Transverse colon (tissue), 4 donors: ENCODE data around the gene LGALS8. TPM values are rescaled to one million over a fixed set of nuclear protein-coding genes. Genes with fewer than 3 reads are reported as not detected.

Experiments
- DNase-seq: peaks from one replicate; pipeline ENCODE4 v3.0.0-alpha.2; 2019
- H3K27ac ChIP-seq, 4 donors: fragments of 200-600 bp; sonication (generic); 2 replicates each; pipeline ENCODE4 v1.5.1; 2016 to 2018; ENCODE audit warnings: inconsistent platforms in 4 of 4
- H3K27me3 ChIP-seq: fragments of 200-600 bp; sonication (generic); 2 replicates; pipeline ENCODE4 v1.5.1; 2017; ENCODE audit warnings: inconsistent platforms
- H3K36me3 ChIP-seq, 4 donors: fragments of 200-600 bp; sonication (generic); 2 replicates each; pipeline ENCODE4 v1.5.1; 2017 to 2019; ENCODE audit warnings: inconsistent platforms in 4 of 4
- H3K4me1 ChIP-seq, 4 donors: fragments of 200-600 bp; sonication (generic); 2 replicates each; pipeline ENCODE4 v1.5.1; 2017 to 2020; ENCODE audit warnings: inconsistent platforms in 4 of 4
- H3K4me3 ChIP-seq, 4 donors: fragments of 200-600 bp; sonication (generic); 1 replicate in 1 of 4; 2 replicates in 3 of 4; pipeline versions ENCODE4 v1.5.1 to v1.6.1; 2017 to 2019; ENCODE audit warnings: inconsistent platforms in 4 of 4
- H3K9me3 ChIP-seq, 2 donors: fragments of 200-600 bp; sonication (generic); 2 replicates each; pipeline ENCODE4 v1.5.1; 2017 to 2019; ENCODE audit warnings: inconsistent platforms in 2 of 2
- EP300 ChIP-seq: sonication (generic); formaldehyde crosslinking; IDR thresholded peaks from one replicate; pipeline ENCODE4 v1.6.1; 2017; ENCODE audit warnings: antibody characterized with exemption, low read depth
- POLR2A ChIP-seq: fragments of 450-650 bp; IDR thresholded peaks from one replicate; pipeline ENCODE4 v1.6.1; 2016; ENCODE audit warnings: antibody characterized with exemption, mild to moderate bottlenecking, moderate library complexity
- POLR2AphosphoS5 ChIP-seq, 3 donors: sonication (generic); formaldehyde crosslinking; IDR thresholded peaks; one replicate each; pipeline ENCODE4 v1.6.1; 2016; ENCODE audit warnings: antibody characterized with exemption in 3 of 3
- WGBS, 2 donors: methylation state at CpG; one replicate each; pipeline ENCODE4 v1.1.5; 2018; ENCODE audit warnings: low coverage in 1 of 2; 5-methylcytosine and 5-hydroxymethylcytosine counted together
- in situ Hi-C, 4 donors: fragments of 200-750 bp; cut with MboI; loops; one replicate each; pipeline versions ENCODE4 v1.15.0 to v1.15.1; 2017; ENCODE audit warnings: low sequenced_read_pairs in 3 of 4, low pct_ligation_motif_present in 1 of 4, low pct_unique_long_range_greater_than_20kb in 1 of 4
- intact Hi-C: fragments of 100-400 bp; cut with DNase I; formaldehyde crosslinking; loops from one replicate; pipeline ENCODE4 v1.15.1; 2023; ENCODE audit warnings: low total_unique reads
- total RNA-seq, 4 donors: library from RNA; depleted of rRNA; stranded (reverse); fragments of >200 nt; gene quantifications; one replicate each; pipeline ENCODE4 v1.1.0, GENCODE V29; 2016
- TF ChIP-seq, protein P1 (sequence below), 5 experiments: fragments of 200-600 bp in 3 of 5; fragments of 450-650 bp in 2 of 5; sonication (generic) in 3 of 5; IDR thresholded peaks; 1 replicate in 2 of 5; 2 replicates in 3 of 5; pipeline ENCODE4 v1.5.1; 2016 to 2017; ENCODE audit warnings: antibody characterized with exemption in 5 of 5, inconsistent platforms in 3 of 5, mild to moderate bottlenecking in 2 of 5, moderate library complexity in 1 of 5

LGALS8 gene
- 10 to 100 TPM; 38.2 to 88.1 (median 59.3) TPM for total RNA-seq

DNA sequence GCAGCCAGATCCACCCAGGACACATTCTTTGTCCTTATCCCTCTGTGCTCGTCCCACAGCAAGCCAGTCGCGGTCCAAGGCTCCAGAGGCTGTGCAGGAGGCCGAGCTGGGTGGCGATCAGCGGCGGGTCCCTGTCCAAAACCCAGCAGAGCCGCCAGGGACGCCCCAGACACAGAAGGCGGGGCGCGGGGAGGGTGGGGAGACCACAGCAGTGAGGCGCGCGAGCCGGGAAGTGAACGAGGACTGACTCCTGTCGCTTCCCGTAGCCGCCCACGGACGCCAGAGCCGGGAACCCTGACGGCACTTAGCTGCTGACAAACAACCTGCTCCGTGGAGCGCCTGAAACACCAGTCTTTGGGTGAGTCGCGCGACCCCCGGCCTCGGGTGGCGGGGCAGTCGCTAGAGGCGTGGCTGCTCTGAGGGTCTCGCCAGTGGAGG is at the start of gene LGALS8:
Gene LGALS8, plus strand, starts transcription at position 279 of the 438 bp plus-strand sequence. CDS start 2,089 bp downstream, outside the sequence.
- in situ Hi-C loops (no loop called here), intact Hi-C loops (no loop called here)
- no peaks in the 10 kb centered on the region for H3K27me3 ChIP-seq
- DNase-seq, result peak; percentile 88
- peaks cover 0 to 8% (median 2%) of the 10 kb centered on the region in 4 donors for H3K36me3 ChIP-seq
- H3K4me1 ChIP-seq, result peaks cover 0 to 15% (median 6%) of the 10 kb centered on the region in 4 donors
- peak within 1 kb of the TSS; percentile 90 to 95 (median 94) for H3K27ac ChIP-seq
- TF ChIP-seq EP300 (no peak), POLR2A (peak; percentile 46), POLR2AphosphoS5 (IDR thresholded peaks at IDR 0.05) (peak; percentile 66 to 83 (median 72))
- TF ChIP-seq, protein P1, sequence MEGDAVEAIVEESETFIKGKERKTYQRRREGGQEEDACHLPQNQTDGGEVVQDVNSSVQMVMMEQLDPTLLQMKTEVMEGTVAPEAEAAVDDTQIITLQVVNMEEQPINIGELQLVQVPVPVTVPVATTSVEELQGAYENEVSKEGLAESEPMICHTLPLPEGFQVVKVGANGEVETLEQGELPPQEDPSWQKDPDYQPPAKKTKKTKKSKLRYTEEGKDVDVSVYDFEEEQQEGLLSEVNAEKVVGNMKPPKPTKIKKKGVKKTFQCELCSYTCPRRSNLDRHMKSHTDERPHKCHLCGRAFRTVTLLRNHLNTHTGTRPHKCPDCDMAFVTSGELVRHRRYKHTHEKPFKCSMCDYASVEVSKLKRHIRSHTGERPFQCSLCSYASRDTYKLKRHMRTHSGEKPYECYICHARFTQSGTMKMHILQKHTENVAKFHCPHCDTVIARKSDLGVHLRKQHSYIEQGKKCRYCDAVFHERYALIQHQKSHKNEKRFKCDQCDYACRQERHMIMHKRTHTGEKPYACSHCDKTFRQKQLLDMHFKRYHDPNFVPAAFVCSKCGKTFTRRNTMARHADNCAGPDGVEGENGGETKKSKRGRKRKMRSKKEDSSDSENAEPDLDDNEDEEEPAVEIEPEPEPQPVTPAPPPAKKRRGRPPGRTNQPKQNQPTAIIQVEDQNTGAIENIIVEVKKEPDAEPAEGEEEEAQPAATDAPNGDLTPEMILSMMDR (IDR thresholded peaks at IDR 0.05), result no peak
- H3K4me3 ChIP-seq, result peak within 1 kb of the TSS; percentile 38 to 91 (median 76)
- H3K9me3 ChIP-seq, result no peaks in the 10 kb centered on the region
- WGBS, 2 donors, result 2% methylated on average over 13 to 23 of the region's 35 CpGs

DNA sequence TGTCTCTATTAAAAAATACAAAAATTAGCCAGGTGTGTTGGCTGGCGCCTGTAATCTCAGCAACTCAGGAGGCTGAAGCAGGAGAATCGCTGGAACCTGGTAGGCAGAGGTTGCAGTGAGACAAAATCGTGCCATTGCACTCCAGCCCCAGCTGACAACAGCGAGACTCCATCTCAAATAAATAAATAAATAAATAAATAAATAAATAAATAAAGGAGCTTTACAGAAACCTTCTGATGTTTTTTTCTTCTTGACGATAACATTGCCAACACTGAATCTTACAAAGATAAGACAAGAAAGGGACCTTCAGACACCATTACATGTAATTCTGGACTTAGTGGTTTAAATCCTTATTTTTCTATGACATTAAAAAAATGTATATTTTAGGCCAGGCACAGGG is 47.8 kb upstream of the LGALS8 start:
- no peaks in the 10 kb centered on the region for H3K36me3 ChIP-seq
- intact Hi-C loops, result no loop called here
- TF ChIP-seq, protein P1 (IDR thresholded peaks at IDR 0.05), result no peak
- TF ChIP-seq POLR2A (no peak), POLR2AphosphoS5 (IDR thresholded peaks at IDR 0.05) (no peak)
- in situ Hi-C loops, result no loop called here
- no peak overlapping the region for H3K27ac ChIP-seq
- DNase-seq, result no peak
- H3K9me3 ChIP-seq, result no peaks in the 10 kb centered on the region
- no peaks in the 10 kb centered on the region for H3K27me3 ChIP-seq
- H3K4me1 ChIP-seq, result peaks cover 0 to 6% (median 0%) of the 10 kb centered on the region in 4 donors
- WGBS, 2 donors, result 95 to 96% methylated on average over 3 to 5 of the region's 5 CpGs
- H3K4me3 ChIP-seq, result no peak overlapping the region

DNA sequence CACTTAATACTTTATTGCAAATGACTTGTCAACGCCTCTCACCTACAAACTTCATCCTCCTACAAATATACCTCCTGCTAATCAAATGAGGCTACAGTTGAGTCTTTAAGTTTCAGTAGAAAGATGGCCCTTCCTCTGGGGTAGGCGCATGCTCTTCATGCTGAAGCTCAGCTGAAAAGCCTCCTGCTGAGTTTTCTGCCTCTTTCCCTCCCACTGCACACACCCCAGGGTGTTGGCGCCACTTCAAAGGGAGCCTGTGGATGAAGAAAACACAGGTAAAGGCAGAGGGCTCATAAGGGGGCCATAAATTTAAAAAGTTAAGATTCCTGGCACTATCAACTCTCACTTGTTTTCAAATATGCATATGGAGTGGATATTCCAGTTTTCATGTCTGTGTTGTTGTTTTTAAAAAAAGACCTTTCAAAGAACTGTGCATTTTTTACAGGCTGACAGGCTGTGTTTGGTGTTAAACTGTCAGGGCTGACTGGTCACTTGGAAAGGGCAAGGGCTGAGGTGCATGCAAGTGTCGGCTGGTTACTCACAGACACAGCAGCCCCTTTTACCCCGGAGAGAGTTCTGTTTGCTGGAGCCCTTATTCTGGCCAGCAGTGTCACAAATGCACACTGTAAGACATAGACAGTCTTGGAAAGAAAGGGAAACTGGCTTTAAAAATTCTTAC is 42.9 kb upstream of the LGALS8 start:
- no peaks in the 10 kb centered on the region for H3K9me3 ChIP-seq
- intact Hi-C loops, result no loop called here
- no peaks in the 10 kb centered on the region for H3K27me3 ChIP-seq
- TF ChIP-seq, protein P1 (IDR thresholded peaks at IDR 0.05), result no peak
- TF ChIP-seq POLR2A (no peak), POLR2AphosphoS5 (IDR thresholded peaks at IDR 0.05) (no peak), EP300 (no peak)
- WGBS, 2 donors, result 48% methylated on average over 5 of the region's 5 CpGs; no CpG with 5 or more reads in 1 of the 2 donors
- peak; percentile 19 for DNase-seq
- H3K4me1 ChIP-seq, result peaks cover 0 to 8% (median 0%) of the 10 kb centered on the region in 4 donors
- H3K27ac ChIP-seq, result no peak overlapping the region
- H3K36me3 ChIP-seq, result no peaks in the 10 kb centered on the region
- H3K4me3 ChIP-seq, result no peak overlapping the region
- in situ Hi-C loops, result loop anchor here in 1 of 4 donors (10.0 kb wide), 1 partner anchor 366 kb away; no protein-coding TSS in a partner anchor

DNA sequence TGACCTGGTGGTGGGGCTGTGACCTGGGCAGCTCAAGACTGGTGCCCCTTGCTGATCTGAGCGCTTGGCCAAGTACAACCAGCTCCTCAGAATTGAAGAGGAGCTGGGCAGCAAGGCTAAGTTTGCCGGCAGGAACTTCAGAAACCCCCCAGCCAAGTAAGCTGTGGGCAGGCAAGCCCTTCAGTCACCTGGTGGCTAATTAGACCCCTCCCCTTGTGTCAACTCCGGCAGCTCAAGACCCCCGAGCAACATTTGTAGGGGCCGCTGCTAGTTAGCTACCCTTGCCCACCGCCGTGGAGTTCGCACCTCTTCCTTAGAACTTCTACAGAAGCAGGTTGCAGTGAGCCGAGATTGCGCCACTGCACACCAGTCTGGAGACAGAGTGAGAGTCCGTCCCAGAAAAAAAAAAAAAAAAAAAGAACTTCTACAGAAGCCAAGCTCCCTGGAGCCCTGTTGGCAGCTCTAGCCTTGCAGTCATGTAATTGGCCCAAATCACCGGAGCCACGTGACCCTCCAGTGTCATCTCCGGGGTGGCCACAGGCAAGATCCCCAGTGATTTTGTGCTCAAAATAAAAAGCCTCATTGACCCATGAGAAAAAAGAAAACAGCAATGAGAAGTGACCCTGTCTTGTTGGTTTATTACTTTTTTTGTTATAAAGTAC is 39.3 kb upstream of the LGALS8 start:
- DNase-seq, result no peak
- H3K4me3 ChIP-seq, result no peak overlapping the region
- 91 to 93% methylated on average over 3 to 14 of the region's 14 CpGs for WGBS, 2 donors
- no peaks in the 10 kb centered on the region for H3K27me3 ChIP-seq
- TF ChIP-seq, protein P1 (IDR thresholded peaks at IDR 0.05), result no peak
- TF ChIP-seq POLR2AphosphoS5 (IDR thresholded peaks at IDR 0.05) (no peak), POLR2A (no peak), EP300 (no peak)
- H3K9me3 ChIP-seq, result no peaks in the 10 kb centered on the region
- no peak overlapping the region for H3K27ac ChIP-seq
- peaks cover 0 to 8% (median 0%) of the 10 kb centered on the region in 4 donors for H3K4me1 ChIP-seq
- intact Hi-C loops (no loop called here), in situ Hi-C loops (loop anchor here in 1 of 4 donors (10.0 kb wide), 1 partner anchor 370 kb away; no protein-coding TSS in a partner anchor)
- H3K36me3 ChIP-seq, result no peaks in the 10 kb centered on the region
